ENCODE results near the gene KRTAP19-4. TPM values are rescaled to one million over a fixed set of nuclear protein-coding genes. Genes with fewer than 3 reads are reported as not detected.

Gene KRTAP19-4
- polyA plus RNA-seq, 4 donors: not detected

Other genes with a start within 250 kb of the KRTAP19-4 start
- gene KRTAP24-1, start 214.2 kb downstream of the KRTAP19-4 start, polyA plus RNA-seq (ENCODE audit: insufficient read length in 4 of 4): not detected
- not detected for gene KRTAP25-1, start 207.7 kb downstream of the KRTAP19-4 start, polyA plus RNA-seq (ENCODE audit: insufficient read length in 4 of 4)
- not detected for gene KRTAP26-1, start 176.8 kb downstream of the KRTAP19-4 start, polyA plus RNA-seq (ENCODE audit: insufficient read length in 4 of 4)
- gene KRTAP27-1, start 159.5 kb downstream of the KRTAP19-4 start, polyA plus RNA-seq (ENCODE audit: insufficient read length in 4 of 4): not detected
- not detected for gene KRTAP23-1, start 148.6 kb downstream of the KRTAP19-4 start, polyA plus RNA-seq (ENCODE audit: insufficient read length in 4 of 4)
- gene KRTAP13-2, start 124.9 kb downstream of the KRTAP19-4 start, polyA plus RNA-seq (ENCODE audit: insufficient read length in 4 of 4): not detected
- gene KRTAP13-1, start 101.1 kb downstream of the KRTAP19-4 start, polyA plus RNA-seq (ENCODE audit: insufficient read length in 4 of 4): not detected
- gene KRTAP13-3, start 71.2 kb downstream of the KRTAP19-4 start, polyA plus RNA-seq (ENCODE audit: insufficient read length in 4 of 4): not detected
- gene KRTAP13-4, start 66.9 kb downstream of the KRTAP19-4 start, polyA plus RNA-seq (ENCODE audit: insufficient read length in 4 of 4): not detected
- not detected for gene KRTAP15-1, start 56.9 kb downstream of the KRTAP19-4 start, polyA plus RNA-seq (ENCODE audit: insufficient read length in 4 of 4)
- gene KRTAP19-1, start 16.8 kb downstream of the KRTAP19-4 start, polyA plus RNA-seq (ENCODE audit: insufficient read length in 4 of 4): not detected
- not detected for gene KRTAP19-2, start 9.7 kb downstream of the KRTAP19-4 start, polyA plus RNA-seq (ENCODE audit: insufficient read length in 4 of 4)
- gene KRTAP19-3, start 5.2 kb downstream of the KRTAP19-4 start, polyA plus RNA-seq (ENCODE audit: insufficient read length in 4 of 4): not detected
- not detected for gene KRTAP19-5, start 5.0 kb upstream of the KRTAP19-4 start, polyA plus RNA-seq (ENCODE audit: insufficient read length in 4 of 4)
- gene KRTAP19-6, start 44.7 kb upstream of the KRTAP19-4 start, polyA plus RNA-seq (ENCODE audit: insufficient read length in 4 of 4): not detected
- not detected for gene KRTAP19-7, start 64.1 kb upstream of the KRTAP19-4 start, polyA plus RNA-seq (ENCODE audit: insufficient read length in 4 of 4)
- gene KRTAP22-2, start 93.2 kb upstream of the KRTAP19-4 start, polyA plus RNA-seq (ENCODE audit: insufficient read length in 4 of 4): not detected
- gene KRTAP6-3, start 95.3 kb upstream of the KRTAP19-4 start, polyA plus RNA-seq (ENCODE audit: insufficient read length in 4 of 4): not detected
- not detected for gene KRTAP6-2, start 101.7 kb upstream of the KRTAP19-4 start, polyA plus RNA-seq (ENCODE audit: insufficient read length in 4 of 4)
- gene KRTAP22-1, start 103.9 kb upstream of the KRTAP19-4 start, polyA plus RNA-seq (ENCODE audit: insufficient read length in 4 of 4): not detected
- not detected for gene KRTAP6-1, start 116.8 kb upstream of the KRTAP19-4 start, polyA plus RNA-seq (ENCODE audit: insufficient read length in 4 of 4)
- gene KRTAP20-1, start 119.3 kb upstream of the KRTAP19-4 start, polyA plus RNA-seq (ENCODE audit: insufficient read length in 4 of 4): not detected
- not detected for gene KRTAP20-4, start 123.5 kb upstream of the KRTAP19-4 start, polyA plus RNA-seq (ENCODE audit: insufficient read length in 4 of 4)
- gene KRTAP20-2, start 138.0 kb upstream of the KRTAP19-4 start, polyA plus RNA-seq (ENCODE audit: insufficient read length in 4 of 4): not detected
- not detected for gene KRTAP20-3, start 145.7 kb upstream of the KRTAP19-4 start, polyA plus RNA-seq (ENCODE audit: insufficient read length in 4 of 4)
- not detected for gene KRTAP21-3, start 221.6 kb upstream of the KRTAP19-4 start, polyA plus RNA-seq (ENCODE audit: insufficient read length in 4 of 4)

All from left renal cortex interstitium (tissue), 4 donors.